GM12801 (cell line): Measurements from ENCODE around the gene TCOF1.

Experiments used
- TF ChIP-seq, protein P1 (sequence below): IDR thresholded peaks from one replicate; pipeline ENCODE4 v1.5.1; 2011; ENCODE audit warnings: control low read depth; ENCODE audit not compliant: insufficient read length; ENCODE audit errors: extremely low read depth

Gene TCOF1

DNA sequence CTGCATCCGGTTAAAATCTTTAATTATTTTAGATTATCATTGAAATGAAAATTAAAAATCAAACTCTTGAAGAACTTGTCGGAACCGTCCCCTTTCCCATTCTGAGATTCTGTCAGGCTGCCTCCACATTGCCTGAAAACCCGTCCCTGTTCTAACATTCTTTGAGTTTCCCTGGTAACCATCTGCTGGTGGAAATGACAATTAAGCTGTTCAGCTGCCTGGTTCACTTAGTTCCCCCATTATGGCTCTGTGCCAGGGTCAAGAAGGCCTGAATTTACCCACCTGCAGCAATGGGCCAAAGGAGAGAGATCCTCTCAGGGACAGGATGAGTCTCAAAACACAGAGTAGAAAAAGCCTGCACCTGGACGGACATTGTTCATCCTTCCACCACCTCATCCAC, 11.8 kb upstream of the TCOF1 start:
- TF ChIP-seq, protein P1, sequence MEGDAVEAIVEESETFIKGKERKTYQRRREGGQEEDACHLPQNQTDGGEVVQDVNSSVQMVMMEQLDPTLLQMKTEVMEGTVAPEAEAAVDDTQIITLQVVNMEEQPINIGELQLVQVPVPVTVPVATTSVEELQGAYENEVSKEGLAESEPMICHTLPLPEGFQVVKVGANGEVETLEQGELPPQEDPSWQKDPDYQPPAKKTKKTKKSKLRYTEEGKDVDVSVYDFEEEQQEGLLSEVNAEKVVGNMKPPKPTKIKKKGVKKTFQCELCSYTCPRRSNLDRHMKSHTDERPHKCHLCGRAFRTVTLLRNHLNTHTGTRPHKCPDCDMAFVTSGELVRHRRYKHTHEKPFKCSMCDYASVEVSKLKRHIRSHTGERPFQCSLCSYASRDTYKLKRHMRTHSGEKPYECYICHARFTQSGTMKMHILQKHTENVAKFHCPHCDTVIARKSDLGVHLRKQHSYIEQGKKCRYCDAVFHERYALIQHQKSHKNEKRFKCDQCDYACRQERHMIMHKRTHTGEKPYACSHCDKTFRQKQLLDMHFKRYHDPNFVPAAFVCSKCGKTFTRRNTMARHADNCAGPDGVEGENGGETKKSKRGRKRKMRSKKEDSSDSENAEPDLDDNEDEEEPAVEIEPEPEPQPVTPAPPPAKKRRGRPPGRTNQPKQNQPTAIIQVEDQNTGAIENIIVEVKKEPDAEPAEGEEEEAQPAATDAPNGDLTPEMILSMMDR = no peak

DNA sequence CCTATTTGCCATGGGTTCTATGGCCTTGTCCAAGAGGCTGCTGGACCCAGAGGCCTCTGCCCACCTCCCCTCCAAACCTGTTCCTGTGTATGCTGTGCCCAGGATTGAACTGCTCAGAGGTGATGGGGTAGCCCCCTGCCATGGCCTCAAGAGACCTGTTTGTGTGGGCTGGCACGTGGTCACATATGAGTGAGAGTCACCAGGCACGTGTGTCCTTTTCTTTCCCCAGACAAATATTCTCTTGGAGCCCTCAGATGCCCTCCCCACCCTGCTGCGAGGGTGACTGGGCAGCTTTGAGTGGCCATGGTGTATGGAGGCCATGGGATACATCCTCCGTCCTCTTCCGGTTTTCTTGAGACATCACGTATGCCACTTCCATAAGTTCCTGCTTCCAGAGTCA, 10.9 kb upstream of the TCOF1 start:
- TF ChIP-seq, protein P1 = no peak

DNA sequence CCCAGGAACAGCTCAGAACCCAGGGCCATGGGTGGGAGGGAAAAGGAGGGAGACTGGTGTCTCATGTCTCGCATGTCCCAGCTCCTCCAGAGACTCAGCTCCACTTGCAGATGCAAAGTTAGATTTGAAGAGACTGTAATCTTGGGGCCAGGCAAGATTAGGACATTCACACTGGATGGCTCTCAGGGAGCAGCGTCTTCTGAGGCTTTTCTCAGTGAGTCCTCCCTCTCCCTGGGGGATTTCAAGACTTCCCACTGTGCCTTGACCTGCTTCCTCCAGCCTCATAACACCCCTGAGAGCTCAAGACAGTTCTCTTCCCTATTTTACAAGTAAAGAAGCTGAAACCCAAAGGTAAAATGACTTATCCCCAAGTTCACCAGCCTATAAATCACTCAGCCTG, 10.5 kb upstream of the TCOF1 start:
- TF ChIP-seq, protein P1 = no peak

DNA sequence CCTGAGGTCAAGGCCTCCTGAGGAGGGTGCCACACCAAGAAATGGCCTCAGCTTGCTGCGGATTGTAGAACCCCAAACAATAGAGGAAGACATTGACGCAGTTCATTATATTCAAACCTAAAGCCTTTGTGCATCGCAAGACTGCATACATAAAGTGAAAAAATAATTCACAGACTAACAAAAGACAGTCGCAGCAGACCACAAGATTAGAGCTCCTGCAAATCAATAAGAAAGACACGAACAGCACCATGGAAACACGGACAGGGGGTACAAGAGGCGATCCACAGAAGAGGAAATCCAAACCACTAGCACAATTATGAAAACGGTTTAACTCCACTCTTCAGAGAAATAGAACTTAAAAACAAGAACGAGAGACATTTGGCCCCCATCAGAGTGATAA, 10.0 kb upstream of the TCOF1 start:
- TF ChIP-seq, protein P1 = no peak

DNA sequence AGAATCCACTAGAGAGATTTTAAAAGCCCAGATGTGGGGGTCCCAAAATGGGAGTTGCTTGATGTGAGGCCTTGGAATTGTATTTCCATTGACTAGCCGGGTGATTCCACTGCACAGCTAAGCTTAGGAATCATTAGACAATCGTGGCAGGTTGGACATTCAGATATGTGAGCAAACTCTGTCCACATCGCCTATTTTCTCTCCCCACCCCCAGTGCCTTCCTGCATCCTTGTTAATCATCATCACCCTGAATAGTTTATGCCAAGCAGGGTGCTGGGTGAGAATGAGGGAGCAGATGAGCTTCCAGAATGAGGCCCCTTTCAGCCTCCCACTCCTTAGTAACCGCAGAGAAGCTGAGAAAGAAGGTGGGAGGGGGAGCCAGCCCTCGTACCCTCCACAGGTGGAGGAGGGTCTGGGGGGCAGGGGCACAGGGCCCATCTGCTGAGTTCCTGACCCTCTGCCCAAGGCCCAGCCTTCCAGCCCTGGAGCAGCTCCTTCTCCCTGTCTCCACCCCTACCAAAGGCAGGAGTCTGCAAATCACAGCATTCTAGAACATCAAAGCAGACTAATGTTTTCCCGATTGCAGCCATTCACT, 7.7 kb upstream of the TCOF1 start:
- TF ChIP-seq, protein P1 = no peak

DNA sequence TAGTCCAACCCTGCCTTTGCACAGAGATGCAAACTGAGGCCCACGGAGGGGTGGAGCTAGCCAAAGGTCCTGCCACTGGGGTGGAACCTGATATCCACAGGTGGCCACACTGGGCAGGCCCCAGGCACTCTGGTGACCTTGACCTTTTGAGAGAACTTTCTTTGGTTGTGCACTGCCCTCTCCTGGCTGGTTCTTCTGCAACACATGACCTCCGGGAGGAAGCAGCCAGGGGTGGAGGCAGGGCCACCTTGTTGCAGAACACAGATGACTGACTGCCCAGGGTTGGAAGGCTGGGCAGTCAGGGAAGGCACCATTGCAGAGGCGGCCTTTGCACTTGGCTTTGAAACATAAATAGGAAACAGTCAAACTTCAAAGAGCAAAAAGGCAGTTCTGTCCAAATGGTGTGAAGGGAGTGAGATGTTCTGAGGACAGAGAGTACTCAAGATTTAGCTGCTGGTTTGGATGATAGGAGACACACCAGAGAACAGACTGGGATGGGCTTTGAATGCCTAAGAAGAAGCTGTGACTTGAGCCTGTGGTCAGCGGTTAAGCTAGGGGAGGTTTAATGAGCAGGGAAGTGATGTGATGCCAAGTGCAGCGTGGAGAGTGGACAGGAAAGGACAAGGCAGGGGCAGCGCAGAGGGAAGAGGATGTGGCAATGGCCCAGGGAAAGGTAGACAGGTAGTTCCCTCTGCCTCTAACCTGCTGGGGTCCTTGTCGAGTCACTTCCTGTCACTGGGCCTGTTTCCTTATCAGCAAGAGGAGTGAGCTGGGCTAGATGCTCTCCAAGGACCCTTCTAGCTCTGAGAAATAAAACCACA, 6.8 kb upstream of the TCOF1 start:
- TF ChIP-seq, protein P1 = no peak

DNA sequence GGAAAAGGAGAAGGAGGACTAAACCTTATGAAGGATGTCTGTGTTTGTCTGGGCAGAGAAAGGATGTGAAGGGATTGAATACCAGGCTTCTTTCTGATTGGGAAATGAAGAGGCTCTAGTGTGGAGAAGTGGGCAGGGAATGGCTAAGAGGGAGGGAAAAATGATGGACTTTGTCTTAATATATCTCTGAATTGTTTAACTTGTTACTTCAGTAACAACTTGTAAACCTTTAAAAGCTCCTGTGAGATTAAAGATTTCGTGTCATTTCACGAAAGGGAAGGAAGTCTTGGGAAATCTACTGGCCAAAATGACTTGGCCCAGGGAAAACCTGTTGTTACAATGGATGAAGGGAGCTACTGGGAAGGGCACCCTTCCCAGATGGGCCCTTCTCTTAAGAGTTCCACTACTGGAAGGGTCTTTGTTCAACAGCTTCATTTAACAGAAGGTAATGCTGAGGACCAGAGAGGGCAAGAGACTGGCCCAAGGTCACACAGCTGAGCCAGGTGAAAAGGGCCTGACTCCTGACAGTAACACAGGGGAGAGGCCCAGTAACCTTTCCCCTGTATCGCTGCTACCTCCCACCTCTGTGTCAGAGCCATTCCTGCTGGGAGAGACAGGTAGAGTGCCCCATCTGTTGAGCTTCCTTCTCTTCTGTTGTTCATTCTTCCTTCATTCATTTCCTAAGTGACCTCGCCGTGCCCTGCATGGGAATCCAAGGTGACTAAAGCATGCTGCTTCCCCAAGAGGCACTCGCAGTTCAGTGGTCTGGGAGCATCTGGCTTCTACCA, 5.1 kb upstream of the TCOF1 start:
- TF ChIP-seq, protein P1 = no peak
